K562 (cell line): ENCODE measurements around the gene HLCS. TPM values are rescaled to one million over a fixed set of nuclear protein-coding genes. Genes with fewer than 3 reads are reported as not detected.

ENCODE experiments used
- ATAC-seq: fragments of 200-7000 bp; cut with Tn5 transposase; 3 replicates; pipeline ENCODE4 v1.9.1; 2020; ENCODE audit warnings: moderate library complexity
- BruUV-seq: library from RNA; stranded (reverse); fragments of 400-500 nt; replicated peaks from 2 replicates; lab custom pipeline; 2021; lab: Mats Ljungman, UMichigan
- CTCF ChIA-PET: fragments of 300-600 bp; formaldehyde crosslinking; extraction: SDS; loops from one replicate; lab custom pipeline; 2021; ENCODE audit warnings: low intra/inter-chr PET ratio; lab: Yijun Ruan, JAX
- POLR2A ChIA-PET: fragments of 300-600, 350-650 bp; sonication (Branson Sonifier 250); formaldehyde crosslinking; extraction: SDS; loops from one replicate; lab custom pipeline; 2021; ENCODE audit warnings: antibody characterized with exemption, inconsistent platforms; lab: Yijun Ruan, JAX
- DNase-seq, 4 experiments: peaks; one replicate each; pipeline versions ENCODE4 v3.0.0 to v3.0.0-alpha.2; 2011 to 2018; ENCODE audit warnings: low spot score in 3 of 4, mixed read lengths in 3 of 4; ENCODE audit errors: extremely low read depth in 1 of 4
- FAIRE-seq: peaks from 2 replicates; lab custom pipeline; 2011; peaks lifted over from hg19 to GRCh38; lab: Jason Lieb, UNC
- H2AFZ ChIP-seq: 2 replicates; pipeline ENCODE4 v1.6.0; 2011; ENCODE audit warnings: low read depth, low read length, control low read depth, inconsistent platforms
- H3K27ac ChIP-seq: fragments of 200-600 bp; 3 replicates; pipeline ENCODE4 v1.8.0; 2011; ENCODE audit warnings: low read depth, mild to moderate bottlenecking, control low read depth, inconsistent platforms, low read length, moderate library complexity, mixed read lengths; ENCODE audit errors: extremely low read depth
- H3K27me3 ChIP-seq, 2 experiments: fragments of 300-600 bp in 1 of 2; 2 replicates in 1 of 2; 3 replicates in 1 of 2; pipeline versions ENCODE4 v1.6.0 to v1.8.0; 2011; ENCODE audit warnings: inconsistent platforms in 2 of 2, low read length in 2 of 2, mild to moderate bottlenecking in 1 of 2, mixed read lengths in 1 of 2, moderate library complexity in 1 of 2; ENCODE audit not compliant: control insufficient read depth in 2 of 2, insufficient read depth in 2 of 2
- H3K36me3 ChIP-seq: fragments of 300-600 bp; 3 replicates; pipeline ENCODE4 v1.8.0; 2011; ENCODE audit warnings: mild to moderate bottlenecking, low read length, inconsistent platforms; ENCODE audit not compliant: control insufficient read depth, insufficient read depth
- H3K4me1 ChIP-seq, 2 experiments: fragments of 200-600 bp in 1 of 2; replicated peaks in 1 of 2; 2 replicates in 1 of 2; 3 replicates in 1 of 2; pipeline versions ENCODE4 v1.5.1 to v1.8.0; 2011; ENCODE audit warnings: inconsistent platforms in 2 of 2, low read length in 2 of 2, mild to moderate bottlenecking in 1 of 2, mixed read lengths in 1 of 2, moderate library complexity in 1 of 2; ENCODE audit not compliant: control insufficient read depth in 2 of 2, insufficient read depth in 2 of 2
- H3K4me2 ChIP-seq: 2 replicates; pipeline ENCODE4 v1.6.1; 2011; ENCODE audit warnings: low read length, control low read depth, inconsistent platforms, mixed read lengths; ENCODE audit not compliant: insufficient read depth
- H3K4me3 ChIP-seq: fragments of 200-600 bp; sonication (generic), shearing (Covaris generic); 2 replicates; pipeline ENCODE4 v1.5.1; 2016; ENCODE audit warnings: control low read depth, inconsistent platforms
- H3K79me2 ChIP-seq: fragments of 200-600 bp; 3 replicates; pipeline ENCODE4 v1.8.0; 2011; ENCODE audit warnings: low read length, inconsistent platforms; ENCODE audit not compliant: control insufficient read depth, insufficient read depth
- H3K9ac ChIP-seq, 2 experiments: 2 replicates each; pipeline versions ENCODE4 v1.6.0 to v1.6.1; 2011; ENCODE audit warnings: low read depth in 2 of 2, low read length in 2 of 2, control low read depth in 1 of 2, inconsistent platforms in 1 of 2, mild to moderate bottlenecking in 1 of 2, mixed read lengths in 1 of 2; ENCODE audit not compliant: insufficient read depth in 1 of 2
- H3K9me1 ChIP-seq: one replicate; pipeline ENCODE4 v1.6.0; 2011; ENCODE audit warnings: inconsistent platforms, mild to moderate bottlenecking, low read length, moderate library complexity; ENCODE audit not compliant: control insufficient read depth, insufficient read depth
- H3K9me3 ChIP-seq: replicated peaks from 2 replicates; pipeline ENCODE4 v1.5.1; 2011; ENCODE audit warnings: low read depth, low read length, inconsistent platforms; ENCODE audit not compliant: control insufficient read depth, insufficient read depth
- H4K20me1 ChIP-seq: replicated peaks from 2 replicates; pipeline ENCODE4 v1.6.1; 2011; ENCODE audit warnings: low read length, inconsistent platforms, mixed read lengths; ENCODE audit not compliant: control insufficient read depth, insufficient read depth
- IFI16 ChIP-seq: fragments of 250-450 bp; sonication (Bioruptor Pico); IDR thresholded peaks from 2 replicates; pipeline ENCODE4 v2.1.2; 2022; ENCODE audit warnings: mild to moderate bottlenecking, inconsistent platforms
- RAD21 ChIP-seq, 2 experiments: fragments of 250-450 bp in 1 of 2; fragments of 450-650 bp in 1 of 2; sonication (Bioruptor Pico) in 1 of 2; formaldehyde crosslinking in 1 of 2; IDR thresholded peaks in 1 of 2; conservative IDR thresholded peaks in 1 of 2; 2 replicates each; pipeline versions ENCODE4 v1.4.0 to v1.8.0; 2020 to 2022; ENCODE audit warnings: mild to moderate bottlenecking in 2 of 2, moderate library complexity in 1 of 2
- RNF2 ChIP-seq: sonication (generic); IDR thresholded peaks from 2 replicates; pipeline ENCODE4 v1.6.1; 2016
- SMAD2 ChIP-seq: fragments of 150-350 bp; IDR thresholded peaks from 2 replicates; pipeline ENCODE4 v1.6.1; 2014; ENCODE audit warnings: low read depth, mild to moderate bottlenecking, low read length
- SNRNP70 ChIP-seq: fragments of 200-400 bp; formaldehyde crosslinking; optimal IDR thresholded peaks from 2 replicates; pipeline ENCODE3; 2017; ENCODE audit warnings: low read depth, low read length
- U2AF1 ChIP-seq: fragments of 200-400 bp; formaldehyde crosslinking; optimal IDR thresholded peaks from 2 replicates; pipeline ENCODE3; 2017; ENCODE audit warnings: mild to moderate bottlenecking, low read depth, low read length, moderate library complexity
- ZNF12 ChIP-seq: sonication (generic); formaldehyde crosslinking; IDR thresholded peaks from 2 replicates; pipeline ENCODE4 v1.4.0; 2020; ENCODE audit warnings: mild to moderate bottlenecking, missing genetic modification reagents
- ZNF780A ChIP-seq: fragments of 250-450 bp; sonication (Bioruptor Pico); IDR thresholded peaks from 2 replicates; pipeline ENCODE4 v1.5.0; 2021; ENCODE audit warnings: mild to moderate bottlenecking
- WGBS: fragments of 100-300 bp; shearing (Covaris generic); methylation state at CpG from one replicate; pipeline ENCODE4 v1.1.6; 2016; ENCODE audit warnings: low coverage, mixed read lengths; ENCODE audit not compliant: insufficient coverage; ENCODE audit errors: missing lambda C conversion rate; 5-methylcytosine and 5-hydroxymethylcytosine counted together
- in situ Hi-C: fragments of 300-500 bp; cut with MboI; formaldehyde crosslinking; loops from 4 replicates; pipeline ENCODE4 v1.15.0; 2018; ENCODE audit warnings: inconsistent platforms, mixed read lengths
- intact Hi-C: fragments of 100-400 bp; cut with micrococcal nuclease; formaldehyde crosslinking; loops from 2 replicates; pipeline ENCODE4 v1.14.2; 2022
- polyA plus RNA-seq, 8 experiments: library from polyadenylated mRNA; depleted of rRNA in 4 of 8; stranded (reverse) in 5 of 8; unstranded in 3 of 8; fragments of >200 nt; fragmentation: Nextera tagmentation in 2 of 8; fragmentation: Illumina TruSeq in 1 of 8; extraction: Ambion mirVana in 2 of 8; extraction: Trizol in 1 of 8; gene quantifications; 2 replicates each; pipeline versions ENCODE4 v1.2.1 to v1.2.3, GENCODE V29; 2011 to 2014; ENCODE audit warnings: inconsistent platforms in 1 of 8, missing spikeins in 1 of 8
- total RNA-seq, 7 experiments: library from RNA; depleted of rRNA in 6 of 7; stranded (reverse); fragments of >200 nt in 6 of 7; fragmentation: Illumina TruSeq in 2 of 7; extraction: Trizol in 2 of 7; gene quantifications; 2 replicates each; pipeline versions ENCODE4 v1.2.1 to v1.2.3, GENCODE V29; 2011 to 2021; ENCODE audit warnings: low replicate concordance in 1 of 7
- TF ChIP-seq, protein P1 (sequence below), 2 experiments: fragments of 450-650 bp; formaldehyde crosslinking in 1 of 2; IDR thresholded peaks; 2 replicates each; pipeline versions ENCODE4 v1.4.0 to v1.6.1; 2014 to 2020; ENCODE audit warnings: mild to moderate bottlenecking in 2 of 2, borderline replicate concordance in 1 of 2, low read depth in 1 of 2
- TF ChIP-seq, protein P2 (sequence below): fragments of 450-650 bp; formaldehyde crosslinking; IDR thresholded peaks from 2 replicates; pipeline ENCODE4 v1.4.0; 2022; ENCODE audit warnings: mild to moderate bottlenecking, moderate library complexity

HLCS gene
- total and polyA plus RNA-seq, 9 of the 15 experiments (the other 6 are each of a cell fraction or from before 2014, with no cell fraction given): 3.0 to 21.5 (median 17.1) TPM

DNA sequence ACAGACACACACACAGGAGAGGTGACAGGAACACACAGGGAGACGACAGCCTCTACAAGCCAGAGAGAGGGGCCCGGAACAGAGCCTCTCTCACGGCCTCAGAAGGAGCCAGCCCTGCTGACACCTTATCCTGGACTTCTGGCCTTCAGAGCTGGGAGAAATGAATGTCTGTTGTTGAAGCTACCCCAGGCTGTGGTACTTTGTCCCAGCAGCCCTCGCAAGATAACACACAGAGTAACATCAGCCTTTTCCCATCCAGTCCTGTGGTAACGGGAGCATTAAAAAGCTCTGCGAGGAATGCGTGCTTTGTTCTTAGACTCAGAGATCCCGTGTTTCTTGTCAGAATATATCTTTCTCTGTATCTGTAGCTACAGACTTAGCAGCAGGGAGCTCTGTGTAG is 136.4 kb downstream of the HLCS start:
- Histone ChIP-seq H3K9me3 (no peaks in the 10 kb centered on the region), H3K27me3 (no peaks in the 10 kb centered on the region), H3K9me1 (no peaks in the 10 kb centered on the region), H3K27ac (no peak overlapping the region), H2AFZ (no peak overlapping the region), H3K4me2 (no peak overlapping the region), H4K20me1 (0 out of 2 replicates have a peak, but pooled peaks cover 2% of the 10 kb centered on the region), H3K4me1 (no peaks in the 10 kb centered on the region), H3K4me3 (no peak overlapping the region), H3K36me3 (no peaks in the 10 kb centered on the region), H3K79me2 (no peaks in the 10 kb centered on the region), H3K9ac (no peak overlapping the region)
- intact Hi-C loops (no loop called here), in situ Hi-C loops (no loop called here)
- FAIRE-seq: no peak
- ATAC-seq: peak; percentile 70
- ChIA-PET POLR2A (interaction anchor here (0.6 to 1.0 kb wide), 2 partner anchors 17 to 30 kb away, joined by 3 to 5 read pairs; no protein-coding TSS in a partner anchor), CTCF (no interaction called here)
- 20% methylated on average over 8 of the region's 8 CpGs for WGBS
- DNase-seq: no peak
- no TSS peak for BruUV-seq
- TF ChIP-seq SNRNP70 (no peak), IFI16 (CRISPR knock-in tag) (no peak), ZNF780A (no peak), ZNF12 (CRISPR knock-in tag) (no peak), RAD21 (CRISPR knock-in tag; conservative IDR thresholded peaks at IDR 0.05 in 1 of 2, IDR thresholded peaks at IDR 0.05 in 1 of 2) (no peak), U2AF1 (no peak), SMAD2 (no peak), RNF2 (no peak)
- TF ChIP-seq, protein P1, sequence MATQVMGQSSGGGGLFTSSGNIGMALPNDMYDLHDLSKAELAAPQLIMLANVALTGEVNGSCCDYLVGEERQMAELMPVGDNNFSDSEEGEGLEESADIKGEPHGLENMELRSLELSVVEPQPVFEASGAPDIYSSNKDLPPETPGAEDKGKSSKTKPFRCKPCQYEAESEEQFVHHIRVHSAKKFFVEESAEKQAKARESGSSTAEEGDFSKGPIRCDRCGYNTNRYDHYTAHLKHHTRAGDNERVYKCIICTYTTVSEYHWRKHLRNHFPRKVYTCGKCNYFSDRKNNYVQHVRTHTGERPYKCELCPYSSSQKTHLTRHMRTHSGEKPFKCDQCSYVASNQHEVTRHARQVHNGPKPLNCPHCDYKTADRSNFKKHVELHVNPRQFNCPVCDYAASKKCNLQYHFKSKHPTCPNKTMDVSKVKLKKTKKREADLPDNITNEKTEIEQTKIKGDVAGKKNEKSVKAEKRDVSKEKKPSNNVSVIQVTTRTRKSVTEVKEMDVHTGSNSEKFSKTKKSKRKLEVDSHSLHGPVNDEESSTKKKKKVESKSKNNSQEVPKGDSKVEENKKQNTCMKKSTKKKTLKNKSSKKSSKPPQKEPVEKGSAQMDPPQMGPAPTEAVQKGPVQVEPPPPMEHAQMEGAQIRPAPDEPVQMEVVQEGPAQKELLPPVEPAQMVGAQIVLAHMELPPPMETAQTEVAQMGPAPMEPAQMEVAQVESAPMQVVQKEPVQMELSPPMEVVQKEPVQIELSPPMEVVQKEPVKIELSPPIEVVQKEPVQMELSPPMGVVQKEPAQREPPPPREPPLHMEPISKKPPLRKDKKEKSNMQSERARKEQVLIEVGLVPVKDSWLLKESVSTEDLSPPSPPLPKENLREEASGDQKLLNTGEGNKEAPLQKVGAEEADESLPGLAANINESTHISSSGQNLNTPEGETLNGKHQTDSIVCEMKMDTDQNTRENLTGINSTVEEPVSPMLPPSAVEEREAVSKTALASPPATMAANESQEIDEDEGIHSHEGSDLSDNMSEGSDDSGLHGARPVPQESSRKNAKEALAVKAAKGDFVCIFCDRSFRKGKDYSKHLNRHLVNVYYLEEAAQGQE (IDR thresholded peaks at IDR 0.05; ENCODE audit: borderline replicate concordance): no peak
- TF ChIP-seq, protein P1 (CRISPR knock-in tag; IDR thresholded peaks at IDR 0.05; ENCODE audit: low read depth): no peak
- TF ChIP-seq, protein P2, sequence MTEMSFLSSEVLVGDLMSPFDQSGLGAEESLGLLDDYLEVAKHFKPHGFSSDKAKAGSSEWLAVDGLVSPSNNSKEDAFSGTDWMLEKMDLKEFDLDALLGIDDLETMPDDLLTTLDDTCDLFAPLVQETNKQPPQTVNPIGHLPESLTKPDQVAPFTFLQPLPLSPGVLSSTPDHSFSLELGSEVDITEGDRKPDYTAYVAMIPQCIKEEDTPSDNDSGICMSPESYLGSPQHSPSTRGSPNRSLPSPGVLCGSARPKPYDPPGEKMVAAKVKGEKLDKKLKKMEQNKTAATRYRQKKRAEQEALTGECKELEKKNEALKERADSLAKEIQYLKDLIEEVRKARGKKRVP: no peak
